Panc1 (cell line): Measurements from ENCODE around the gene DZIP3. TPM values are rescaled to one million over a fixed set of nuclear protein-coding genes. Genes with fewer than 3 reads are reported as not detected.

Source experiments
- ATAC-seq: fragments of 200-7000 bp; cut with Tn5 transposase; 2 replicates; pipeline ENCODE4 v1.9.1; 2020; ENCODE audit warnings: mild to moderate bottlenecking, moderate library complexity
- BruUV-seq: library from RNA; stranded (reverse); fragments of 400-500 nt; replicated peaks from 2 replicates; lab custom pipeline; 2021; lab: Mats Ljungman, UMichigan
- CTCF ChIA-PET: fragments of 300-600 bp; sonication (Branson Sonifier 250); formaldehyde crosslinking; loops from one replicate; lab custom pipeline; 2022; ENCODE audit warnings: antibody characterized with exemption; lab: Charles Lee
- POLR2A ChIA-PET: fragments of 300-600 bp; sonication (Branson Sonifier 250); formaldehyde crosslinking; loops from one replicate; lab custom pipeline; 2022; ENCODE audit warnings: antibody characterized with exemption; lab: Charles Lee
- DNase-seq: peaks from one replicate; pipeline ENCODE4 v3.0.0-alpha.2; 2010; ENCODE audit warnings: low read depth, low spot score
- H3K27ac ChIP-seq: 2 replicates; pipeline ENCODE4 v1.5.1; 2011; ENCODE audit warnings: mild to moderate bottlenecking, low read length, inconsistent platforms
- H3K27me3 ChIP-seq: fragments of 200-500 bp; sonication (Bioruptor generic); 2 replicates; pipeline ENCODE4 v1.6.0; 2014; ENCODE audit warnings: low read length, inconsistent platforms; ENCODE audit not compliant: control insufficient read depth, insufficient read depth
- H3K36me3 ChIP-seq: fragments of 200-500 bp; sonication (Bioruptor generic); 2 replicates; pipeline ENCODE4 v1.5.1; 2014; ENCODE audit warnings: inconsistent platforms, mild to moderate bottlenecking, low read length, moderate library complexity; ENCODE audit not compliant: control insufficient read depth, insufficient read depth
- H3K4me1 ChIP-seq: 2 replicates; pipeline ENCODE4 v1.5.1; 2011; ENCODE audit warnings: inconsistent platforms, mild to moderate bottlenecking, low read length, moderate library complexity; ENCODE audit not compliant: control insufficient read depth, insufficient read depth
- H3K4me3 ChIP-seq, 2 experiments: 2 replicates each; pipeline ENCODE4 v1.5.1; 2011 to 2012; ENCODE audit warnings: low read depth in 2 of 2, low read length in 2 of 2, mild to moderate bottlenecking in 2 of 2, inconsistent platforms in 1 of 2, moderate library complexity in 1 of 2
- H3K9me3 ChIP-seq: fragments of 200-500 bp; sonication (Bioruptor generic); 2 replicates; pipeline ENCODE4 v1.5.1; 2014; ENCODE audit warnings: low read depth, mild to moderate bottlenecking, inconsistent platforms, low read length, moderate library complexity; ENCODE audit not compliant: control insufficient read depth, insufficient read depth
- POLR2AphosphoS5 ChIP-seq: IDR thresholded peaks from 2 replicates; pipeline ENCODE4 v1.6.1; 2012; ENCODE audit warnings: mild to moderate bottlenecking, low read depth, low read length, moderate library complexity
- SIN3A ChIP-seq: IDR thresholded peaks from 2 replicates; pipeline ENCODE4 v1.6.1; 2012; ENCODE audit warnings: low read depth, mild to moderate bottlenecking, low read length, moderate library complexity, borderline replicate concordance; ENCODE audit not compliant: insufficient read depth
- TCF7L2 ChIP-seq: IDR thresholded peaks from 2 replicates; pipeline ENCODE4 v1.6.1; 2011; ENCODE audit warnings: mild to moderate bottlenecking, low read depth, low read length, inconsistent platforms
- in situ Hi-C: cut with HindIII; loops from 2 replicates; pipeline ENCODE4 v1.10.0; 2016; ENCODE audit warnings: low sequenced_read_pairs, low pct_unique_long_range_greater_than_20kb
- intact Hi-C: fragments of 100-400 bp; cut with micrococcal nuclease; formaldehyde crosslinking; loops from one replicate; pipeline ENCODE4 v1.10.0; 2022; ENCODE audit not compliant: unreplicated experiment
- total RNA-seq: library from RNA; stranded (reverse); gene quantifications from one replicate; pipeline ENCODE4 v1.2.1, GENCODE V29; 2021; ENCODE audit not compliant: unreplicated experiment
- TF ChIP-seq, protein P1 (sequence below): fragments of 450-650 bp; IDR thresholded peaks from 2 replicates; pipeline ENCODE4 v1.5.1; 2017; ENCODE audit warnings: mild to moderate bottlenecking
- TF ChIP-seq, protein P2 (sequence below), 2 experiments: IDR thresholded peaks; 2 replicates each; pipeline ENCODE4 v1.6.1; 2011 to 2012; ENCODE audit warnings: low read depth in 2 of 2, control low read depth in 1 of 2, low read length in 1 of 2, mild to moderate bottlenecking in 1 of 2, moderate library complexity in 1 of 2; ENCODE audit not compliant: insufficient read depth in 1 of 2

The DZIP3 gene
- total RNA-seq, 1 experiment from 2014 or later, result 30.9 TPM

DNA sequence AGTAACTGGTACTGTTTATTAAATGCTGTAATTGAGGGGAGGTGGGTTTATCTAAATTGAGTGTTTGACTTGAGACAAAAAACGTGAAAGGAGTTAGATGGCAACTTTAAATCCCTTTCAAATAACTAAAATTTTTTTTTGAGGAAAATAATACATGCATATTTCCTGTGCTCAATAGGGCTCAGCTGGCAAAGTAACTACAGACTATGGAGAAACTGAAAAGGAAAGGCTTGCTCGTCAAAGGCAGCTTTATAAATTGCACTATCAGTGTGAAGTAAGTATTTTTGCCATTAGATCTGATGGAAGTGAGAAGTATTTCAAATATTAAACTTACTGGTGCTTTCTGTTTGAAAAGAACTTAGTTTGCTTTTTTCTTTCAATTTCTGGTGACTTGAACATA is 72.2 kb downstream of the DZIP3 start:
- no peak for TF ChIP-seq SIN3A
- TF ChIP-seq, protein P1, sequence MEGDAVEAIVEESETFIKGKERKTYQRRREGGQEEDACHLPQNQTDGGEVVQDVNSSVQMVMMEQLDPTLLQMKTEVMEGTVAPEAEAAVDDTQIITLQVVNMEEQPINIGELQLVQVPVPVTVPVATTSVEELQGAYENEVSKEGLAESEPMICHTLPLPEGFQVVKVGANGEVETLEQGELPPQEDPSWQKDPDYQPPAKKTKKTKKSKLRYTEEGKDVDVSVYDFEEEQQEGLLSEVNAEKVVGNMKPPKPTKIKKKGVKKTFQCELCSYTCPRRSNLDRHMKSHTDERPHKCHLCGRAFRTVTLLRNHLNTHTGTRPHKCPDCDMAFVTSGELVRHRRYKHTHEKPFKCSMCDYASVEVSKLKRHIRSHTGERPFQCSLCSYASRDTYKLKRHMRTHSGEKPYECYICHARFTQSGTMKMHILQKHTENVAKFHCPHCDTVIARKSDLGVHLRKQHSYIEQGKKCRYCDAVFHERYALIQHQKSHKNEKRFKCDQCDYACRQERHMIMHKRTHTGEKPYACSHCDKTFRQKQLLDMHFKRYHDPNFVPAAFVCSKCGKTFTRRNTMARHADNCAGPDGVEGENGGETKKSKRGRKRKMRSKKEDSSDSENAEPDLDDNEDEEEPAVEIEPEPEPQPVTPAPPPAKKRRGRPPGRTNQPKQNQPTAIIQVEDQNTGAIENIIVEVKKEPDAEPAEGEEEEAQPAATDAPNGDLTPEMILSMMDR, result no peak
- TF ChIP-seq TCF7L2, result no peak
- TF ChIP-seq POLR2AphosphoS5, result no peak
- TF ChIP-seq, protein P2, sequence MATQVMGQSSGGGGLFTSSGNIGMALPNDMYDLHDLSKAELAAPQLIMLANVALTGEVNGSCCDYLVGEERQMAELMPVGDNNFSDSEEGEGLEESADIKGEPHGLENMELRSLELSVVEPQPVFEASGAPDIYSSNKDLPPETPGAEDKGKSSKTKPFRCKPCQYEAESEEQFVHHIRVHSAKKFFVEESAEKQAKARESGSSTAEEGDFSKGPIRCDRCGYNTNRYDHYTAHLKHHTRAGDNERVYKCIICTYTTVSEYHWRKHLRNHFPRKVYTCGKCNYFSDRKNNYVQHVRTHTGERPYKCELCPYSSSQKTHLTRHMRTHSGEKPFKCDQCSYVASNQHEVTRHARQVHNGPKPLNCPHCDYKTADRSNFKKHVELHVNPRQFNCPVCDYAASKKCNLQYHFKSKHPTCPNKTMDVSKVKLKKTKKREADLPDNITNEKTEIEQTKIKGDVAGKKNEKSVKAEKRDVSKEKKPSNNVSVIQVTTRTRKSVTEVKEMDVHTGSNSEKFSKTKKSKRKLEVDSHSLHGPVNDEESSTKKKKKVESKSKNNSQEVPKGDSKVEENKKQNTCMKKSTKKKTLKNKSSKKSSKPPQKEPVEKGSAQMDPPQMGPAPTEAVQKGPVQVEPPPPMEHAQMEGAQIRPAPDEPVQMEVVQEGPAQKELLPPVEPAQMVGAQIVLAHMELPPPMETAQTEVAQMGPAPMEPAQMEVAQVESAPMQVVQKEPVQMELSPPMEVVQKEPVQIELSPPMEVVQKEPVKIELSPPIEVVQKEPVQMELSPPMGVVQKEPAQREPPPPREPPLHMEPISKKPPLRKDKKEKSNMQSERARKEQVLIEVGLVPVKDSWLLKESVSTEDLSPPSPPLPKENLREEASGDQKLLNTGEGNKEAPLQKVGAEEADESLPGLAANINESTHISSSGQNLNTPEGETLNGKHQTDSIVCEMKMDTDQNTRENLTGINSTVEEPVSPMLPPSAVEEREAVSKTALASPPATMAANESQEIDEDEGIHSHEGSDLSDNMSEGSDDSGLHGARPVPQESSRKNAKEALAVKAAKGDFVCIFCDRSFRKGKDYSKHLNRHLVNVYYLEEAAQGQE (IDR thresholded peaks at IDR 0.05; ENCODE audit: insufficient read depth in 1 of 2, low read depth in 2 of 2, low read length in 1 of 2), result no peak
- ChIA-PET CTCF (no interaction called here), POLR2A (no interaction called here)
- no TSS peak for BruUV-seq
- Histone ChIP-seq H3K9me3 (no peaks in the 10 kb centered on the region), H3K27ac (no peak overlapping the region), H3K4me3 (no peak overlapping the region), H3K4me1 (no peaks in the 10 kb centered on the region), H3K36me3 (no peaks in the 10 kb centered on the region), H3K27me3 (no peaks in the 10 kb centered on the region)
- ATAC-seq (peak; percentile 68; the same call in 1 of the 2 replicates), DNase-seq (no peak)
- intact Hi-C loops, result loop anchor here (1.0 to 5.0 kb wide), 3 partner anchors 157 to 421 kb away; no protein-coding TSS in a partner anchor
- in situ Hi-C loops, result no loop called here

DNA sequence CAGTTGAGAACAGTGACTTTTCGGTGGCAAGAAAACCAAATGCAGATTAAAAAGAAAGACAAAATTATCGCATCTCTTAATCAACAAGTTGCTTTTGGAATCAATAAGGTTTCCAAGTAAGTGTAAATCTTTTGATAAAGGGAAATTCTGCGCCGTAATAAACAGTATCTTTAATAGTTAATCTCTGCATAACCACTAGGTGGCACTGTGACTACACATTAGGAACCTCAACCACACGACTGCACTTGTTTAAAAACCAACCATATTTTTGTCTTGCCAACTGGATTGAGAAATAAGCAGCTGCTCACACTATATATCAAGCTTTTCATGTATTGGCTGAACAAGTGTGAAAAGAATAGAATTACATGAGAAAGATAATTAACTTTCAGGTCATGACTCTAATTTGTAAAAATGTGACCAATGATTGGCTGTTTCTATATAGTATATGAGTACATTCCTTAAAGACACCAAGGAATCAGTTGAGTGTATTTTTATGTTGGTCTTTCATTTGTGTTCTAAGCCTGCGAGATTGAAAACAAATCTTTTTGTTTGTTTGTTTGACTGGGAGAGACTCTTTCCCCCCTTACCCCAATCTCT is 72.7 kb downstream of the DZIP3 start:
- intact Hi-C loops, result loop anchor here (1.0 to 5.0 kb wide), 3 partner anchors 156 to 420 kb away; no protein-coding TSS in a partner anchor
- no TSS peak for BruUV-seq
- Histone ChIP-seq H3K4me3 (no peak overlapping the region), H3K36me3 (no peaks in the 10 kb centered on the region), H3K4me1 (no peaks in the 10 kb centered on the region), H3K27me3 (no peaks in the 10 kb centered on the region), H3K27ac (no peak overlapping the region), H3K9me3 (no peaks in the 10 kb centered on the region)
- DNase-seq, result peak; percentile 32
- ATAC-seq, result peak; percentile 88
- POLR2A ChIA-PET, result no interaction called here
- CTCF ChIA-PET, result interaction anchor here (0.6 kb wide), 1 partner anchor 258 kb away, joined by 3 read pairs; no protein-coding TSS in a partner anchor
- TF ChIP-seq, protein P1, result peak; percentile 77; the same call in 1 of the 2 replicates
- no peak for TF ChIP-seq TCF7L2
- TF ChIP-seq, protein P2 (IDR thresholded peaks at IDR 0.05; ENCODE audit: insufficient read depth in 1 of 2, low read depth in 2 of 2, low read length in 1 of 2), result no peak
- TF ChIP-seq POLR2AphosphoS5, result no peak
- no peak for TF ChIP-seq SIN3A
- in situ Hi-C loops, result no loop called here
